Small intestine (tissue), 7 donors: ENCODE data around the gene SAG. TPM values are rescaled to one million over a fixed set of nuclear protein-coding genes. Genes with fewer than 3 reads are reported as not detected.
A peak's percentile ranks its signal among the peaks of the same experiment; 100 is the strongest.

Source experiments
- DNase-seq, 2 donors: peaks; one replicate each; pipeline versions ENCODE4 v3.0.0 to v3.0.0-alpha.2; 2013
- FAIRE-seq: peaks from 2 replicates; lab custom pipeline; 2012; peaks lifted over from hg19 to GRCh38; lab: Jason Lieb, UNC
- H3K27ac ChIP-seq, 3 donors: one replicate each; pipeline ENCODE4 v1.5.1; 2013; ENCODE audit warnings: low read length in 2 of 3, mild to moderate bottlenecking in 2 of 3, control low read depth in 1 of 3, inconsistent platforms in 1 of 3, low read depth in 1 of 3, moderate library complexity in 1 of 3
- H3K27me3 ChIP-seq, 3 donors: one replicate each; pipeline ENCODE4 v1.6.1; 2013; ENCODE audit warnings: low read length in 3 of 3, inconsistent platforms in 1 of 3; ENCODE audit not compliant: control insufficient read depth in 3 of 3, insufficient read depth in 3 of 3
- H3K36me3 ChIP-seq, 3 donors: one replicate each; pipeline ENCODE4 v1.6.1; 2013; ENCODE audit warnings: low read length in 3 of 3, inconsistent platforms in 1 of 3, low read depth in 1 of 3, mild to moderate bottlenecking in 1 of 3, moderate library complexity in 1 of 3; ENCODE audit not compliant: control insufficient read depth in 3 of 3, insufficient read depth in 2 of 3
- H3K4me1 ChIP-seq, 3 donors: one replicate each; pipeline ENCODE4 v1.6.1; 2013; ENCODE audit warnings: low read length in 2 of 3, inconsistent platforms in 1 of 3, low read depth in 1 of 3, mild to moderate bottlenecking in 1 of 3, moderate library complexity in 1 of 3; ENCODE audit not compliant: control insufficient read depth in 3 of 3, insufficient read depth in 2 of 3
- H3K4me3 ChIP-seq, 3 donors: one replicate each; pipeline ENCODE4 v1.5.1; 2013; ENCODE audit warnings: low read length in 3 of 3, control low read depth in 1 of 3, inconsistent platforms in 1 of 3, low read depth in 1 of 3, mild to moderate bottlenecking in 1 of 3, moderate library complexity in 1 of 3
- H3K9me3 ChIP-seq, 2 donors: one replicate each; pipeline ENCODE4 v1.6.1; 2013; ENCODE audit warnings: low read depth in 1 of 2, low read length in 1 of 2; ENCODE audit not compliant: control insufficient read depth in 2 of 2, insufficient read depth in 1 of 2
- WGBS, 3 donors: extraction: QIAGEN DNeasy Blood & Tissue Kit; methylation state at CpG; one replicate each; pipeline ENCODE4 v1.1.7; 2013; 5-methylcytosine and 5-hydroxymethylcytosine counted together
- polyA plus RNA-seq, 4 donors: library from polyadenylated mRNA; stranded (reverse) in 3 of 4; unstranded in 1 of 4; fragments of 200-250 nt in 3 of 4; fragments of 120-200 nt in 1 of 4; gene quantifications; one replicate each; pipeline versions ENCODE4 v1.2.1 to v1.2.3, GENCODE V29; 2013
- donor health status: healthy with polysubstance abuse.
- donor health status: control.
- donor health status: control.
- donor health status: Bipolar disorder and iron deficiency.
- donor health status: healthy.

Gene SAG
- polyA plus RNA-seq, 4 donors, result not detected

DNA sequence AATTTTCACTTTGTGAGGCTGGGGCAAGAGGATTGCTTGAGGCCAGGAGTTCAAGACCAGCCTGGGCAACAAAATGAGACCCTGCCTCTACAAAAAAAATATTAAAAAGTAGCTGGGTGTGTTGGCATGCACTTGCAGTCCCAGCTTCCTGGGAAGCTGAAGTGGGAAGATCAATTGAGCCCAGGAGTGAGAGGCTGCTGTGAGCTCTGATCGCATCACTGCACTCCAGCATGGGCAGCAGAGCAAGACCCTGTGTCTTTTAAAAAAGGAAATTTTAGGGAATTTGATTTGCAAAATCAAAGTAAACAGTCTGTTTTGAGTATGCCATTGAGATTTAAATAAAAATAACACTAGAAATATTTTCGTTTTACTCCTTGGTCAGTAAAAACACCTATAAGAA is 28.7 kb upstream of the SAG start:
- H3K27ac ChIP-seq, result no peak overlapping the region
- 87 to 95% (median 93%) methylated on average over 2 of the region's 2 CpGs for WGBS, 3 donors
- no peaks in the 10 kb centered on the region for H3K9me3 ChIP-seq
- H3K36me3 ChIP-seq, result peaks cover 33 to 41% (median 37%) of the 10 kb centered on the region in 3 donors
- H3K4me3 ChIP-seq, result no peak overlapping the region
- DNase-seq (no peak), FAIRE-seq (no peak)
- H3K27me3 ChIP-seq, result no peaks in the 10 kb centered on the region
- no peaks in the 10 kb centered on the region for H3K4me1 ChIP-seq

DNA sequence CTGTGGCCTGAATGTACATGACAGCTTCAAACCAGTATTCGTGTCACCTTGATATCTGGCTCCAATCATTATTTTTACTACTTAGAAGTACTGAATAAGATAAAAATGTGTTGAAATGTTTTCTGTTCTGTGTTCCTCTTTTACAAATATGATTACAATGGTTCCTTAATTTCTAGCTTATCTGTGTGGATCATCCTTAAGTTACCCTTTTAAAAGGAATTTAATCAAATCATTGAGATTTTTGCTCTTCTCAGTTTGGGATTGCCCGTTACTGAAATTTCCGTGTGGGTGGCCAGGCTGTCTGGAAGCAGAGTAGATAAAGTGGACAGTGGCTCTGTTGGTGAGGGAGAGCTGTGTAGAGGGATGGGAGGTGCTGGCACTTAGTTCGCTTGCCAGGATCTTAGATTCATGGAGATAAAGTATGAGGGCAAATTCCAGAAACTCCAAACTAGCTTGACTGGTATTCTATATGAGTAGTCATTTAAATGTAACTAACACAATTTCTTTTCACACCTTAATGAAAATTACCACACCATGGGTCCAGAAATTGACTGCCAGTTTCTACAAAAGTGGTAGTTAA is 27.4 kb upstream of the SAG start:
- peaks cover 29 to 46% (median 31%) of the 10 kb centered on the region in 3 donors for H3K36me3 ChIP-seq
- DNase-seq (peak in 1 of 2 donors; percentile 64), FAIRE-seq (no peak)
- WGBS, 3 donors, result 26 to 52% (median 51%) methylated on average over 4 of the region's 4 CpGs
- no peaks in the 10 kb centered on the region for H3K4me1 ChIP-seq
- H3K27ac ChIP-seq, result no peak overlapping the region
- no peaks in the 10 kb centered on the region for H3K9me3 ChIP-seq
- H3K27me3 ChIP-seq, result no peaks in the 10 kb centered on the region
- H3K4me3 ChIP-seq, result no peak overlapping the region

DNA sequence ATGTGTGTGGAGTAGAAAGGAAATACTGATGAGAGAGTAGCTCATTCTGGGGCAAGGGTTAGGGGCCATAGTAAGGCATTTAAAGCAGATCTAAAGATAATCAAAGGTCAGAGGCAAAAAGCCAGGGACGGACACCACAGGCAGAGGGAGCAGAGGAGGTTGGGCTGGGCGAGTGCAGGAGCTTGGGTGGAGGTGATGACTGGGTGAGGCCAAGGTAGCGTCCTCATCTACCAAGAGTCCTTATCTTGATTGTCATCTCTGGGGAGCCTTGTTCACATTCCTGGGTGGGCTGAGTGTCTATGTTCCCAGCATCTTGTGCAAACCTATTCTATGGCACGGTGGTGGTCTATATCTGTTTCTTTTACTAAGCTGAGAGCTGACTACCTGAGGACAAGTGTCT is 26.1 kb upstream of the SAG start:
- H3K9me3 ChIP-seq, result no peaks in the 10 kb centered on the region
- 63 to 85% (median 78%) methylated on average over 4 of the region's 4 CpGs for WGBS, 3 donors
- H3K4me1 ChIP-seq, result no peaks in the 10 kb centered on the region
- H3K27ac ChIP-seq, result no peak overlapping the region
- H3K36me3 ChIP-seq, result peaks cover 25 to 49% (median 29%) of the 10 kb centered on the region in 3 donors
- no peak overlapping the region for H3K4me3 ChIP-seq
- DNase-seq (no peak), FAIRE-seq (no peak)
- H3K27me3 ChIP-seq, result no peaks in the 10 kb centered on the region

DNA sequence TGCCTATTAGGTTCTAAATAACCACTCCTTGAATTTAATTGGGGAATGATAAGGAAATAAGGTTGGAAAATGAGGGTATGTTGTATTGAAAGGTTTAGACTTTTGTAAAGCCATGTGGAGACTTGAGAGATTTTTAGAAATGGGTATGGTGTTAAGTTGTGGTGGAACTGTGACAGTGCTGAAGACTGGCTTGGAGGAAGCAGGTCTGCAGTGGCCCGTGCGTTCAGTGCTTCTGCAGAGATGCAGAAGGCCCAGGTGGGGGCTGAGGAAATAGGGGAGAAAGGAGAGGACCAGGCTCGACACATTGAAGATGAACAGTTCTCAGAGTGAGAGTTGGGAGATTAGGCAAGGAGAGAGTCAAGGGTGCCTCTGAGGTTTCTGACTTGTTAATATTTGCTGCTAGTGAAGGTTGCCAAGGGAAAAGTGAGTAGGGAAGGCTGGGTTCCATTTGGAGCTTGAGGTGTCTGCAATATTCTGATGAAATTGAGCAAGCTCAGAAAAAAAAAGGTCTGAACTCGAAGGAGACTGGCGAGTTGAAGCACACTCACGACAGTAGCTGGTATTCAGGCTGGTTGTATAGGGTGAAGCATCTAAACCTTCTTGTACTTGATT is 25.5 kb upstream of the SAG start:
- WGBS, 3 donors, result 89 to 98% (median 96%) methylated on average over 6 of the region's 6 CpGs
- DNase-seq (no peak), FAIRE-seq (no peak)
- Histone ChIP-seq H3K9me3 (no peaks in the 10 kb centered on the region), H3K4me1 (no peaks in the 10 kb centered on the region), H3K27me3 (no peaks in the 10 kb centered on the region), H3K36me3 (peaks cover 25 to 48% (median 28%) of the 10 kb centered on the region in 3 donors), H3K4me3 (no peak overlapping the region), H3K27ac (no peak overlapping the region)

DNA sequence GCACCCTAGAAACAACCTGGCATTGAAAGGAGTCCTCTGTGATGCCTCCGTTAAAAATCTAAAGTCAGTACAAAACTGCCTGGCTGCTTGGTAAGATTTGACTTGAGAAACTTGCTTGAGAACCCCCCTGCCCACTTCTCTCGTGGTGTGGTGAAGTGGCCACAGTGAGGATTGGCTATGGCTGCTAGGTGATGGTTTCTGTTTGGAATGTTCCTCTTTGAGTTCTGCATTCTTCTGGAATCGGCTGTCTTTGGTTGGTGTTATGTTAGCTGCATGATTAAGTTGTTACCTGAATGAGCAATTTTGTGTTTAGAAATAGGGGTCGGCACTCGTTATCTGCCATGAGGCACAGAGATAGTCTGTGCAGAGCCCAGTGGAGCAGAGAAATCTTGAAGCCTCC is 21.7 kb upstream of the SAG start:
- WGBS, 3 donors, result 81 to 88% (median 83%) methylated on average over 5 of the region's 5 CpGs
- H3K36me3 ChIP-seq, result peaks cover 24 to 56% (median 31%) of the 10 kb centered on the region in 3 donors

DNA sequence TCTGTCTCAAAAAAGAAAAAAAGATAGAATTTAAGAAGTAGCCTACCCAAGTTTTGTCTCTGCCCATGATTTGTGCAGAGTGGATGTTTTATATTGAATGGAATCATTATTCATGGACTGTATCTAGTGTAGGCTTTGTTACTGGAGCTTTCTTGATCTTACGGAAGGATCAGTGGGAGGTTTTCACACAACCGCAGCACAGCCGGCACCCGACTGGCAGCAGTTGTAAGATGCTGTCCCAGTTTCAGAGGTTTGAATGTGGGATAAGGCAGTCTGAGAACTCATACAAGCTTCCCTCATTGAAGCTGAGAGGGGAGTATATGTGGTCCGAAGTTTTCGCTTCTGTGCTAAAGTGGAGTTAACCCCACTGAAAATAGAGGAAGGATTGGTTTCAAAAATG is 19.7 kb upstream of the SAG start:
- FAIRE-seq (no peak), DNase-seq (no peak)
- Histone ChIP-seq H3K36me3 (peaks cover 34 to 59% (median 40%) of the 10 kb centered on the region in 3 donors), H3K4me3 (no peak overlapping the region), H3K4me1 (no peaks in the 10 kb centered on the region), H3K27ac (no peak overlapping the region), H3K9me3 (no peaks in the 10 kb centered on the region), H3K27me3 (no peaks in the 10 kb centered on the region)
- WGBS, 3 donors, result 96 to 98% (median 97%) methylated on average over 6 of the region's 6 CpGs

More for the DNA sequence above, 21.7 kb upstream of the SAG start:
- no peak for FAIRE-seq
- Histone ChIP-seq H3K4me1 (no peaks in the 10 kb centered on the region), H3K27ac (no peak overlapping the region), H3K4me3 (no peak overlapping the region), H3K27me3 (no peaks in the 10 kb centered on the region), H3K9me3 (no peaks in the 10 kb centered on the region)
- DNase-seq, result no peak

DNA sequence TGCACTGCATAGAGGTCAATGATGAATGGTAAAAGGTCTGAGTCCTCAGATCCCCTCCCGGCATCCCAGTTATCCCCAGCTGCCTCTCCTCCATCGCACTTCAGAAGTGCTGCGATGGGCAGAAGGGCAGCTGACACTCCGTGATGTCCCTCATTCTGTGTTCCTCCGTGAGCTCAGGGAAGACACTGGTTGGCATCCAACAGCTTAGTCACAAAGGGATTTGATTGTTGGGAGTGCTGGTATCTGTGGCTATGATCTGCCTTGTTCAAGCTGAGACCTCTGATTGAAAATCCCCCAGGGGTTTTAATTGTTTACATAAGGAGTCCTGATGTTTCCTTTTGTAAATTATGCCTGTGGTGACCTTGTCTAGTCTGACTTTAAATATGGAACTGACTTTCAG is 19.0 kb upstream of the SAG start:
- no peaks in the 10 kb centered on the region for H3K4me1 ChIP-seq
- FAIRE-seq (no peak), DNase-seq (no peak)
- 84 to 94% (median 91%) methylated on average over 5 of the region's 5 CpGs for WGBS, 3 donors
- H3K27me3 ChIP-seq, result no peaks in the 10 kb centered on the region
- peaks cover 38 to 65% (median 43%) of the 10 kb centered on the region in 3 donors for H3K36me3 ChIP-seq
- H3K4me3 ChIP-seq, result no peak overlapping the region
- H3K9me3 ChIP-seq, result no peaks in the 10 kb centered on the region
- H3K27ac ChIP-seq, result no peak overlapping the region

DNA sequence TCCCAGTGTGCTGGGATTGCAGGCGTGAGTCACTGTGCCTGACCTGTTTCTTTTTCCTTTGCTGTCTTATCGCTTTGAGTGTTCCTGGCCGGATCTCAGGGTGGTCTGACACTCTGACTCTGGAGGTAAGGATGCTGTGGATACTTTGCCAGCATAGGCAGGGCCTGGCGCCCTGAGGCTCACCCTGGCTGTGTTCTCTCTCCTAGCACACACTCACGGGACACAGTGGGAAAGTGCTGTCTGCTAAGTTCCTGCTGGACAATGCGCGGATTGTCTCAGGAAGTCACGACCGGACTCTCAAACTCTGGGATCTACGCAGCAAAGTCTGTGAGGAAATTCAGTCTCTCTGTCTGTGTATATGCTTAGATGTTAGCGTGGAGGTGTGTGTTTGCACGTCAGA is 18.0 kb upstream of the SAG start:
- H3K4me1 ChIP-seq, result no peaks in the 10 kb centered on the region
- no peak for DNase-seq
- no peak overlapping the region for H3K4me3 ChIP-seq
- no peak overlapping the region for H3K27ac ChIP-seq
- no peaks in the 10 kb centered on the region for H3K9me3 ChIP-seq
- no peak for FAIRE-seq
- no peaks in the 10 kb centered on the region for H3K27me3 ChIP-seq
- 87 to 95% (median 93%) methylated on average over 12 of the region's 12 CpGs for WGBS, 3 donors
- H3K36me3 ChIP-seq, result peaks cover 47 to 68% (median 49%) of the 10 kb centered on the region in 3 donors
